GM23248 (cell line): ENCODE measurements around the gene CAV2.

ENCODE experiments used
- EZH2 ChIP-seq: fragments of 200-600 bp; sonication (generic); IDR thresholded peaks from 2 replicates; pipeline ENCODE4 v1.6.1; 2018; ENCODE audit warnings: antibody characterized with exemption, mild to moderate bottlenecking; ENCODE audit not compliant: insufficient read depth, poor library complexity, severe bottlenecking
- EZH2phosphoT487 ChIP-seq: fragments of 200-600 bp; sonication (generic); IDR thresholded peaks from 2 replicates; pipeline ENCODE4 v1.6.1; 2018; ENCODE audit warnings: antibody characterized with exemption, moderate library complexity, mild to moderate bottlenecking, low read depth; ENCODE audit not compliant: insufficient read depth

DNA sequence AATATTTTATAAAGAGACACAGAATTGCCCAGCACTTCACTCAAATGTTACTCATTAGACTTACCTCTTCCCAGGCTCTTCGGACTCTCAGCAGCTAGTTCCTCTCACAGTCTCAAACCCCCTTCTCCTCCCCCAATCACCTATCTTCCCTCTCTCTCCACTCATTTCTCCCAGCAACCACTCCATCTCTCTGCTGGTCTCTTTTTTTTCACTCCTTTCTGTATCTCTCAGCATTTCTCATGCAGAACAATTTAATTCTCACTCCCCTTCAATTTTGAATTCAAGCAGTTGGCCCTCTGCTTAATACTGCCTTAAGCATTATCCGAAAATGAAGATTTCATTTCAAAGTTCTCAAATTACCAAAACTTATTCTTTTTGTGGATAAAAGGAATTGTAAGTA lies 34.4 kb upstream of the CAV2 start:
- TF ChIP-seq EZH2 (no peak), EZH2phosphoT487 (no peak)
